GM12878 (cell line): ENCODE measurements around the gene TRIM43.
"Not testable (repeated sequence)": the region's sequence is repeated elsewhere in the genome, so short reads cannot be mapped to it uniquely, and the experiment has no call there.

Source experiments
- BRCA1 ChIP-seq: IDR thresholded peaks from 2 replicates; pipeline ENCODE4 v1.6.1; 2011; ENCODE audit warnings: low read depth, low read length, improper control_type of control experiment
- CTCF ChIP-seq, 3 experiments: IDR thresholded peaks in 2 of 3; conservative IDR thresholded peaks in 1 of 3; 2 replicates each; pipeline ENCODE4 v1.5.1; 2011; ENCODE audit warnings: low read depth in 3 of 3, low read length in 3 of 3, mild to moderate bottlenecking in 3 of 3, control low read depth in 2 of 3, moderate library complexity in 2 of 3, inconsistent platforms in 1 of 3, mixed read lengths in 1 of 3; ENCODE audit not compliant: control insufficient read depth in 2 of 3, insufficient read depth in 1 of 3; ENCODE audit errors: extremely low read depth in 1 of 3
- POLR2AphosphoS5 ChIP-seq: IDR thresholded peaks from 2 replicates; pipeline ENCODE4 v1.6.1; 2011; ENCODE audit warnings: mild to moderate bottlenecking, low read length, inconsistent platforms
- TCF12 ChIP-seq: IDR thresholded peaks from 2 replicates; pipeline ENCODE4 v1.6.1; 2011; ENCODE audit warnings: low read depth, mild to moderate bottlenecking, low read length
- ZBTB40 ChIP-seq: fragments of 450-650 bp; IDR thresholded peaks from 2 replicates; pipeline ENCODE4 v1.6.1; 2016; ENCODE audit warnings: mild to moderate bottlenecking, moderate library complexity, borderline replicate concordance
- ZNF274 ChIP-seq: IDR thresholded peaks from one replicate; pipeline ENCODE4 v1.8.0; 2011; ENCODE audit not compliant: insufficient read length, insufficient read depth

GRCh38 chr2:95630987-95631386 lies 39.2 kb downstream of the TRIM43 start:
- TF ChIP-seq POLR2AphosphoS5; BRCA1; CTCF (IDR thresholded peaks at IDR 0.05 in 2 of 3, conservative IDR thresholded peaks at IDR 0.05 in 1 of 3; ENCODE audit: control insufficient read depth in 2 of 3, extremely low read depth in 1 of 3, insufficient read depth in 1 of 3, low read depth in 3 of 3, low read length in 3 of 3); ZNF274; ZBTB40; TCF12: not testable (repeated sequence)
